Hepatocyte (in vitro differentiated cells): Measurements from ENCODE around the gene FAM240A. TPM values are rescaled to one million over a fixed set of nuclear protein-coding genes. Genes with fewer than 3 reads are reported as not detected.

ENCODE experiments used
- DNase-seq: peaks from one replicate; pipeline ENCODE4 v3.0.0-alpha.2; 2016; ENCODE audit warnings: low spot score
- H2AFZ ChIP-seq: fragments of 200-600 bp; sonication (generic); 2 replicates; pipeline ENCODE4 v1.6.0; 2016; ENCODE audit warnings: antibody characterized with exemption, mild to moderate bottlenecking
- H3K27ac ChIP-seq: fragments of 200-600 bp; sonication (generic); 2 replicates; pipeline ENCODE4 v1.5.1; 2016; ENCODE audit warnings: mild to moderate bottlenecking
- H3K27me3 ChIP-seq: fragments of 200-600 bp; sonication (generic); 2 replicates; pipeline ENCODE4 v1.6.1; 2016
- H3K36me3 ChIP-seq: fragments of 200-600 bp; sonication (generic); replicated peaks from 2 replicates; pipeline ENCODE4 v1.5.1; 2016; ENCODE audit warnings: low read depth; ENCODE audit not compliant: insufficient read depth
- H3K4me1 ChIP-seq: fragments of 200-600 bp; sonication (generic); 2 replicates; pipeline ENCODE4 v1.5.1; 2016; ENCODE audit warnings: mild to moderate bottlenecking, moderate library complexity; ENCODE audit not compliant: insufficient read depth
- H3K4me2 ChIP-seq: fragments of 200-600 bp; sonication (generic); 2 replicates; pipeline ENCODE4 v1.6.0; 2016
- H3K4me3 ChIP-seq: fragments of 200-600 bp; sonication (generic); 2 replicates; pipeline ENCODE4 v1.5.1; 2016; ENCODE audit warnings: mild to moderate bottlenecking
- H3K79me2 ChIP-seq: fragments of 200-600 bp; sonication (generic); 2 replicates; pipeline ENCODE4 v1.6.0; 2017; ENCODE audit warnings: mild to moderate bottlenecking
- H3K9me2 ChIP-seq: fragments of 200-600 bp; sonication (generic); replicated peaks from 2 replicates; pipeline ENCODE4 v1.6.0; 2017; ENCODE audit warnings: mild to moderate bottlenecking; ENCODE audit not compliant: insufficient read depth
- H3K9me3 ChIP-seq: fragments of 200-600 bp; sonication (generic); 2 replicates; pipeline ENCODE4 v1.5.1; 2016; ENCODE audit warnings: low read depth, mild to moderate bottlenecking
- H4K20me1 ChIP-seq: fragments of 200-600 bp; sonication (generic); 2 replicates; pipeline ENCODE4 v1.6.0; 2016; ENCODE audit warnings: mild to moderate bottlenecking; ENCODE audit not compliant: insufficient read depth, poor library complexity, severe bottlenecking
- EZH2 ChIP-seq: fragments of 200-600 bp; sonication (generic); IDR thresholded peaks from 2 replicates; pipeline ENCODE4 v1.6.1; 2016; ENCODE audit warnings: antibody characterized with exemption, mild to moderate bottlenecking, borderline replicate concordance
- EZH2phosphoT487 ChIP-seq: fragments of 200-600 bp; sonication (generic); IDR thresholded peaks from one replicate; pipeline ENCODE4 v1.6.1; 2018; ENCODE audit warnings: antibody characterized with exemption, mild to moderate bottlenecking, low read depth, moderate library complexity; ENCODE audit not compliant: unreplicated experiment, severe bottlenecking
- WGBS: methylation state at CpG from one replicate; pipeline ENCODE4 v1.1.6; 2016; ENCODE audit warnings: low lambda C conversion rate; ENCODE audit errors: missing lambda C conversion rate; 5-methylcytosine and 5-hydroxymethylcytosine counted together
- polyA plus RNA-seq: library from polyadenylated mRNA; unstranded; fragments of >200 nt; fragmentation: Nextera tagmentation; extraction: Ambion mirVana; gene quantifications from 2 replicates; pipeline ENCODE4 v1.2.1, GENCODE V29; 2016
- total RNA-seq: library from RNA; depleted of rRNA; stranded (reverse); fragments of >200 nt; gene quantifications from 2 replicates; pipeline ENCODE4 v1.2.3, GENCODE V29; 2014
- TF ChIP-seq, protein P1 (sequence below): fragments of 200-600 bp; sonication (generic); IDR thresholded peaks from 2 replicates; pipeline ENCODE4 v1.5.1; 2016; ENCODE audit warnings: antibody characterized with exemption, mild to moderate bottlenecking; ENCODE audit not compliant: poor library complexity

Gene FAM240A
- total and polyA plus RNA-seq, 2 experiments from 2014 or later = not detected

DNA sequence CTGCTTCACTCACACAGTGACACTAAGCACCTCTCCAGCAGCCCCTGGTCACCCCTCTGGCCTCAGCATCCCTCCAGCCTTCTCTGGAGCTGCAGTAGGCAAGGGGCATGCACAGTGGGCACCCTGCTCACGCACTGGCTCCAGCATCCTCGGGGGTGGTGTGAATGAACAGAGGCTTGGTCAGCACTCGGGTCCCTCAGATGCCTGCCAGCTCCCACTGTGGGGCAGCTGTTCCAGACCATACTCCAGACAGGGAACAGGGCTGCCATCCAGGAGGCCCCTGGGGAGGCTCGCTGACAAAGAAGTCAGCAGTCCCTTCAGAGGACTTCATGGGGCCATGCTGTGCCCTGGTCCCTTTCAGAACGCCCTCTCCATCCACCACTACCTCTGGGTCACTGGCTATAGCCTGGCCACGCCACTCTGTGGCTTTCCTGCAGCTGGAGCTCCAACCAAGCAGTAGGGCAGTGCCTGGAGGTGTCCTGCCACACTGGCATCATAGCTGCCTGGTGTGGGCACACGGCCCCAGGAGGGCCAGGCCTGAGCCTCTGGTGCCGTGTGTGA, 54.8 kb downstream of the FAM240A start:
- Histone ChIP-seq H3K4me1 (peaks cover 17% of the 10 kb centered on the region), H4K20me1 (no peaks in the 10 kb centered on the region), H3K79me2 (no peaks in the 10 kb centered on the region), H3K4me3 (no peak overlapping the region), H3K36me3 (no peaks in the 10 kb centered on the region), H3K4me2 (no peak overlapping the region), H3K9me2 (no peaks in the 10 kb centered on the region), H3K9me3 (no peaks in the 10 kb centered on the region), H2AFZ (no peak overlapping the region), H3K27ac (no peak overlapping the region), H3K27me3 (no peaks in the 10 kb centered on the region)
- 95% methylated on average over 8 of the region's 8 CpGs for WGBS
- no peak for DNase-seq
- no peak for TF ChIP-seq EZH2
- TF ChIP-seq EZH2phosphoT487 = no peak
- TF ChIP-seq, protein P1, sequence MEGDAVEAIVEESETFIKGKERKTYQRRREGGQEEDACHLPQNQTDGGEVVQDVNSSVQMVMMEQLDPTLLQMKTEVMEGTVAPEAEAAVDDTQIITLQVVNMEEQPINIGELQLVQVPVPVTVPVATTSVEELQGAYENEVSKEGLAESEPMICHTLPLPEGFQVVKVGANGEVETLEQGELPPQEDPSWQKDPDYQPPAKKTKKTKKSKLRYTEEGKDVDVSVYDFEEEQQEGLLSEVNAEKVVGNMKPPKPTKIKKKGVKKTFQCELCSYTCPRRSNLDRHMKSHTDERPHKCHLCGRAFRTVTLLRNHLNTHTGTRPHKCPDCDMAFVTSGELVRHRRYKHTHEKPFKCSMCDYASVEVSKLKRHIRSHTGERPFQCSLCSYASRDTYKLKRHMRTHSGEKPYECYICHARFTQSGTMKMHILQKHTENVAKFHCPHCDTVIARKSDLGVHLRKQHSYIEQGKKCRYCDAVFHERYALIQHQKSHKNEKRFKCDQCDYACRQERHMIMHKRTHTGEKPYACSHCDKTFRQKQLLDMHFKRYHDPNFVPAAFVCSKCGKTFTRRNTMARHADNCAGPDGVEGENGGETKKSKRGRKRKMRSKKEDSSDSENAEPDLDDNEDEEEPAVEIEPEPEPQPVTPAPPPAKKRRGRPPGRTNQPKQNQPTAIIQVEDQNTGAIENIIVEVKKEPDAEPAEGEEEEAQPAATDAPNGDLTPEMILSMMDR = no peak

DNA sequence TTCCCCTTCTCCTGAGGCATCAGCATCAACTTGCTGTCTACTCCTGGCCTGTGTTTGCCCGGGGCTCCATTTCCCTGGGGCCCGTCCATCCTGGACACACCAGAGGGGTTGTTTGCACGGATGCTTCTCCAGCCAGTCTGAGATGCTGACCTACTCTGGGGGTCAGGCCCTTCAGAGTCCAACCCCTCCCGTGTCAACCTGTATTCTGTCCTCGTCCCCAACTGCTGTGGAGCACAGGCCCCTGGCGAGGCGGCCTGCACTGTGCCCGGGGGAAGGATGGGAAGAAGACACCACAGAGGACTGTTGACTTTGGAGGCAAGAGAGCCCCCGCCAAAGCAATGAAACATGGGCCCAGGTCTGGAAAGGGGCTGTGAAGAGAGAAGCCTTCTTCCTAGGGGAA, 55.3 kb downstream of the FAM240A start:
- H3K27ac ChIP-seq = no peak overlapping the region
- H3K9me3 ChIP-seq = no peaks in the 10 kb centered on the region
- TF ChIP-seq EZH2 (no peak), EZH2phosphoT487 (no peak)
- TF ChIP-seq, protein P1 = no peak
- no peak overlapping the region for H3K4me2 ChIP-seq
- H4K20me1 ChIP-seq = no peaks in the 10 kb centered on the region
- H3K27me3 ChIP-seq = no peaks in the 10 kb centered on the region
- no peaks in the 10 kb centered on the region for H3K36me3 ChIP-seq
- H2AFZ ChIP-seq = no peak overlapping the region
- no peaks in the 10 kb centered on the region for H3K79me2 ChIP-seq
- WGBS = 90% methylated on average over 9 of the region's 9 CpGs
- H3K4me3 ChIP-seq = no peak overlapping the region
- H3K4me1 ChIP-seq = peaks cover 13% of the 10 kb centered on the region
- DNase-seq = no peak
- no peaks in the 10 kb centered on the region for H3K9me2 ChIP-seq

DNA sequence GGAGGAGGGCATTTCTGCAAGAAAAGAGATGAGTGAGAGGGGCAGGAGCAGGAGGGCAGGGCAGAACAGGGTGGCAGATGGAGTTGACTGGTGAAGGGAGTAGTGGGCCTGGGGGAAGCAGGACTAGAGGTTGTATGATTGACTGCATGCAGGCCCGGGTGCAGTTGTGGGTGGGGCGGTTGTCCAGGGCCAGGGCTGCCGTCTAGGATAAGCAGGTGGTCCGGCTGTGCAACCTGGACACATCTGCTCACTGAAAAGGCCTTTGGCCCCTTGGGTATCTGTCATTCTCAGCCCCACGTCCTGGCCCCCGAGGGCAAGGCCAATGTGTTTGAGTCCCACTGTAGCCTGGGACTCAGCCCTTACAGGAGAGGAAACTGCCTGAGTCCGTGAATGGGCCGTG, 55.8 kb downstream of the FAM240A start:
- Histone ChIP-seq H3K4me1 (peaks cover 9% of the 10 kb centered on the region), H3K27ac (no peak overlapping the region), H3K9me3 (no peaks in the 10 kb centered on the region), H3K4me3 (no peak overlapping the region), H3K36me3 (no peaks in the 10 kb centered on the region), H4K20me1 (no peaks in the 10 kb centered on the region), H3K9me2 (no peaks in the 10 kb centered on the region), H3K79me2 (no peaks in the 10 kb centered on the region), H3K4me2 (no peak overlapping the region), H2AFZ (no peak overlapping the region), H3K27me3 (no peaks in the 10 kb centered on the region)
- no peak for DNase-seq
- 80% methylated on average over 8 of the region's 8 CpGs for WGBS
- TF ChIP-seq EZH2 (no peak), EZH2phosphoT487 (no peak)
- TF ChIP-seq, protein P1 = no peak

DNA sequence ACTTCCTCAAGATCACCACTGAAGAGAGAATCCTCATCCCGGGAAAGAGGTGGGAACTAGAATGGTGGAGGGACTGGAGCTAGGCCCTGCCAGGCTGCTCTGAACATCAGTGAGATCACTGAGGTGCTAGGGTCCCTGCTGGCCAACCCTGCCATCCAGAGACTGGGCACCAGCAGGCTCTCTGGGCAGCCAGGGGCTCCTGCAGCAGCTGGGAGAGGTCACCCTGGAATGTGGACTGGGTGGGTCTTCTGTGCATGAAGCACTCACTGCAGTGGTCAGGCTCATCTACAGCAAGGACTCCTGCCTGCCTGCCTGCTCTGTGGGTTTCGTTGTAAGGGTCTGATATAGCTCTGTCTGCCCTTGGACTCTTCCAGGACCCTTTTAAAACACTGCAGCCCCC, 56.3 kb downstream of the FAM240A start:
- H3K36me3 ChIP-seq = no peaks in the 10 kb centered on the region
- no peaks in the 10 kb centered on the region for H3K9me2 ChIP-seq
- H3K4me1 ChIP-seq = peaks cover 4% of the 10 kb centered on the region
- H3K27ac ChIP-seq = no peak overlapping the region
- no peak for TF ChIP-seq EZH2
- no peak for TF ChIP-seq EZH2phosphoT487
- TF ChIP-seq, protein P1 = no peak
- no peak overlapping the region for H3K4me3 ChIP-seq
- H2AFZ ChIP-seq = no peak overlapping the region
- H3K27me3 ChIP-seq = no peaks in the 10 kb centered on the region
- 92% methylated on average over 2 of the region's 2 CpGs for WGBS
- no peak overlapping the region for H3K4me2 ChIP-seq
- H4K20me1 ChIP-seq = no peaks in the 10 kb centered on the region
- no peaks in the 10 kb centered on the region for H3K79me2 ChIP-seq
- no peak for DNase-seq
- no peaks in the 10 kb centered on the region for H3K9me3 ChIP-seq
